Neural cell (in vitro differentiated cells): ENCODE results near the gene PIGO. TPM values are rescaled to one million over a fixed set of nuclear protein-coding genes. Genes with fewer than 3 reads are reported as not detected.
A peak's percentile ranks its signal among the peaks of the same experiment; 100 is the strongest.

ENCODE experiments used
- H2AFZ ChIP-seq: fragments of 200-600, 300-800 bp; sonication (generic), shearing (Covaris generic); 2 replicates; pipeline ENCODE4 v1.6.0; 2014; ENCODE audit warnings: low read depth, mild to moderate bottlenecking, antibody characterized with exemption, low read length, moderate library complexity
- H3F3A ChIP-seq: fragments of 200-600 bp; shearing (Covaris generic); 2 replicates; pipeline ENCODE4 v1.6.1; 2016; ENCODE audit warnings: mild to moderate bottlenecking, moderate library complexity, mixed read lengths, antibody characterized with exemption, low read length; ENCODE audit not compliant: insufficient read depth, poor library complexity, severe bottlenecking
- H3K27ac ChIP-seq: fragments of 200-600, 300-800 bp; sonication (generic), shearing (Covaris generic); 2 replicates; pipeline ENCODE4 v1.5.1; 2014; ENCODE audit warnings: mild to moderate bottlenecking, low read length, moderate library complexity
- H3K27me3 ChIP-seq: fragments of 300-800, 200-600 bp; sonication (generic), shearing (Covaris generic); 2 replicates; pipeline ENCODE4 v1.6.0; 2014; ENCODE audit warnings: mild to moderate bottlenecking, low read depth, low read length, moderate library complexity; ENCODE audit not compliant: insufficient read depth
- H3K36me3 ChIP-seq: fragments of 300-800, 200-600 bp; sonication (generic), shearing (Covaris generic); 2 replicates; pipeline ENCODE4 v1.5.1; 2014; ENCODE audit warnings: mild to moderate bottlenecking, antibody characterized with exemption, low read length, moderate library complexity; ENCODE audit not compliant: insufficient read depth
- H3K4me2 ChIP-seq: fragments of 300-800, 200-600 bp; sonication (generic), shearing (Covaris generic); 2 replicates; pipeline ENCODE4 v1.6.0; 2014; ENCODE audit warnings: mild to moderate bottlenecking, low read length
- H3K4me3 ChIP-seq: fragments of 300-800, 200-600 bp; sonication (generic), shearing (Covaris generic); 2 replicates; pipeline ENCODE4 v1.5.1; 2014; ENCODE audit warnings: mild to moderate bottlenecking, low read length, moderate library complexity
- H3K79me2 ChIP-seq: fragments of 200-600 bp; shearing (Covaris generic); replicated peaks from 2 replicates; pipeline ENCODE4 v1.6.0; 2014; ENCODE audit warnings: mild to moderate bottlenecking, low read length, moderate library complexity; ENCODE audit not compliant: insufficient read depth
- H3K9ac ChIP-seq: fragments of 300-800, 200-600 bp; sonication (generic), shearing (Covaris generic); 2 replicates; pipeline ENCODE4 v1.6.1; 2016; ENCODE audit warnings: mild to moderate bottlenecking, low read length, mixed read lengths
- H3K9me2 ChIP-seq: fragments of 200-600 bp; shearing (Covaris generic); 2 replicates; pipeline ENCODE4 v1.6.1; 2016; ENCODE audit warnings: mild to moderate bottlenecking, low read length, mixed read lengths; ENCODE audit not compliant: insufficient read depth
- H3K9me3 ChIP-seq: fragments of 200-600, 300-800 bp; sonication (generic), shearing (Covaris generic); 2 replicates; pipeline ENCODE4 v1.6.1; 2016; ENCODE audit warnings: mild to moderate bottlenecking, mixed run types, low read length, moderate library complexity, mixed read lengths
- H4K20me1 ChIP-seq: fragments of 200-600 bp; shearing (Covaris generic); 2 replicates; pipeline ENCODE4 v1.6.1; 2016; ENCODE audit warnings: mild to moderate bottlenecking, mixed run types; ENCODE audit not compliant: insufficient read depth
- EP300 ChIP-seq: fragments of 450-650 bp; conservative IDR thresholded peaks from 2 replicates; pipeline ENCODE4 v1.6.1; 2014; ENCODE audit warnings: antibody characterized with exemption, mild to moderate bottlenecking, moderate library complexity; ENCODE audit not compliant: poor library complexity, severe bottlenecking
- EZH2 ChIP-seq: fragments of 200-600, 300-800 bp; shearing (Covaris generic), sonication (generic); IDR thresholded peaks from 2 replicates; pipeline ENCODE4 v1.6.1; 2014; ENCODE audit warnings: antibody characterized with exemption, low read length, borderline replicate concordance, mild to moderate bottlenecking; ENCODE audit not compliant: insufficient read depth, poor library complexity, severe bottlenecking
- MXI1 ChIP-seq: fragments of 450-650 bp; conservative IDR thresholded peaks from 2 replicates; pipeline ENCODE4 v1.6.1; 2014; ENCODE audit warnings: antibody characterized with exemption, mild to moderate bottlenecking; ENCODE audit not compliant: poor library complexity, severe bottlenecking
- POLR2AphosphoS5 ChIP-seq: IDR thresholded peaks from 2 replicates; pipeline ENCODE4 v1.6.1; 2012
- RAD21 ChIP-seq: fragments of 450-650 bp; conservative IDR thresholded peaks from 2 replicates; pipeline ENCODE4 v1.6.1; 2014; ENCODE audit warnings: antibody characterized with exemption, mild to moderate bottlenecking, moderate library complexity
- REST ChIP-seq: IDR thresholded peaks from 2 replicates; pipeline ENCODE4 v1.6.1; 2012; ENCODE audit warnings: borderline replicate concordance
- SMC3 ChIP-seq: fragments of 450-650 bp; conservative IDR thresholded peaks from 2 replicates; pipeline ENCODE4 v1.6.1; 2014; ENCODE audit warnings: antibody characterized with exemption, mild to moderate bottlenecking, moderate library complexity; ENCODE audit not compliant: poor library complexity
- TAF1 ChIP-seq: IDR thresholded peaks from 2 replicates; pipeline ENCODE4 v1.6.1; 2012; ENCODE audit warnings: low read depth
- polyA plus RNA-seq: library from polyadenylated mRNA; depleted of rRNA; stranded (reverse); fragments of >200 nt; gene quantifications from 2 replicates; pipeline ENCODE4 v1.2.3, GENCODE V29; 2014
- TF ChIP-seq, protein P1 (sequence below): fragments of 450-650 bp; IDR thresholded peaks from 2 replicates; pipeline ENCODE4 v1.5.1; 2014; ENCODE audit warnings: antibody characterized with exemption, mild to moderate bottlenecking, moderate library complexity; ENCODE audit not compliant: poor library complexity, severe bottlenecking

PIGO gene
- polyA plus RNA-seq, 1 donor from 2014 or later = 8.5 TPM

GRCh38 chr9:35069020-35069419, 27.4 kb downstream of the PIGO start:
- Histone ChIP-seq H3K9me3 (no peaks in the 10 kb centered on the region), H3K27ac (no peak overlapping the region), H3K27me3 (no peaks in the 10 kb centered on the region), H3K9ac (no peak overlapping the region), H2AFZ (no peak overlapping the region), H3F3A (no peaks in the 10 kb centered on the region), H3K4me2 (no peak overlapping the region), H3K9me2 (no peaks in the 10 kb centered on the region), H3K4me3 (peak overlapping the region; percentile 18), H4K20me1 (peaks cover 14% of the 10 kb centered on the region), H3K79me2 (peaks cover 60% of the 10 kb centered on the region), H3K36me3 (no peaks in the 10 kb centered on the region)
- TF ChIP-seq, protein P1, sequence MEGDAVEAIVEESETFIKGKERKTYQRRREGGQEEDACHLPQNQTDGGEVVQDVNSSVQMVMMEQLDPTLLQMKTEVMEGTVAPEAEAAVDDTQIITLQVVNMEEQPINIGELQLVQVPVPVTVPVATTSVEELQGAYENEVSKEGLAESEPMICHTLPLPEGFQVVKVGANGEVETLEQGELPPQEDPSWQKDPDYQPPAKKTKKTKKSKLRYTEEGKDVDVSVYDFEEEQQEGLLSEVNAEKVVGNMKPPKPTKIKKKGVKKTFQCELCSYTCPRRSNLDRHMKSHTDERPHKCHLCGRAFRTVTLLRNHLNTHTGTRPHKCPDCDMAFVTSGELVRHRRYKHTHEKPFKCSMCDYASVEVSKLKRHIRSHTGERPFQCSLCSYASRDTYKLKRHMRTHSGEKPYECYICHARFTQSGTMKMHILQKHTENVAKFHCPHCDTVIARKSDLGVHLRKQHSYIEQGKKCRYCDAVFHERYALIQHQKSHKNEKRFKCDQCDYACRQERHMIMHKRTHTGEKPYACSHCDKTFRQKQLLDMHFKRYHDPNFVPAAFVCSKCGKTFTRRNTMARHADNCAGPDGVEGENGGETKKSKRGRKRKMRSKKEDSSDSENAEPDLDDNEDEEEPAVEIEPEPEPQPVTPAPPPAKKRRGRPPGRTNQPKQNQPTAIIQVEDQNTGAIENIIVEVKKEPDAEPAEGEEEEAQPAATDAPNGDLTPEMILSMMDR = no peak
- TF ChIP-seq SMC3 (no peak), EZH2 (no peak), POLR2AphosphoS5 (no peak)

- H3K4me3 ChIP-seq = no peak overlapping the region
- H3K4me2 ChIP-seq = no peak overlapping the region
- TF ChIP-seq SMC3 = no peak
- TF ChIP-seq TAF1 = no peak
- TF ChIP-seq REST = no peak
- TF ChIP-seq RAD21 = no peak
- no peak for TF ChIP-seq POLR2AphosphoS5
- no peak for TF ChIP-seq EP300
- no peak for TF ChIP-seq MXI1
- no peak for TF ChIP-seq EZH2
- TF ChIP-seq, protein P1 = no peak
- no peaks in the 10 kb centered on the region for H3K9me2 ChIP-seq
- no peak overlapping the region for H3K27ac ChIP-seq
- no peaks in the 10 kb centered on the region for H3F3A ChIP-seq
- no peaks in the 10 kb centered on the region for H3K27me3 ChIP-seq
- no peak overlapping the region for H3K9ac ChIP-seq
- peaks cover 60% of the 10 kb centered on the region for H3K79me2 ChIP-seq
- H3K36me3 ChIP-seq = peaks cover 10% of the 10 kb centered on the region
- H4K20me1 ChIP-seq = peaks cover 14% of the 10 kb centered on the region
- no peaks in the 10 kb centered on the region for H3K9me3 ChIP-seq
- no peak overlapping the region for H2AFZ ChIP-seq
These were observed 29.3 kb downstream of the PIGO start for GRCh38 chr9:35067056-35067455.
